Muscle layer of duodenum (tissue), 2 donors: ENCODE measurements around the gene PRKAG2.

Experiments used
- H3K27ac ChIP-seq: one replicate; pipeline ENCODE4 v1.7.0; 2013; ENCODE audit warnings: mild to moderate bottlenecking, low read length
- H3K27me3 ChIP-seq: one replicate; pipeline ENCODE4 v1.7.0; 2013; ENCODE audit warnings: low read depth, mild to moderate bottlenecking, control low read depth, low read length
- H3K36me3 ChIP-seq, 2 donors: one replicate each; pipeline ENCODE4 v1.7.0; 2013; ENCODE audit warnings: low read length in 2 of 2, control low read depth in 1 of 2, mild to moderate bottlenecking in 1 of 2; ENCODE audit not compliant: insufficient read depth in 2 of 2, control insufficient read depth in 1 of 2
- H3K4me1 ChIP-seq, 2 donors: one replicate each; pipeline ENCODE4 v1.7.0; 2013; ENCODE audit warnings: low read length in 2 of 2, mild to moderate bottlenecking in 2 of 2, control low read depth in 1 of 2, moderate library complexity in 1 of 2; ENCODE audit not compliant: insufficient read depth in 2 of 2, control insufficient read depth in 1 of 2
- H3K4me3 ChIP-seq, 2 donors: one replicate each; pipeline ENCODE4 v1.7.0; 2013; ENCODE audit warnings: low read length in 2 of 2, low read depth in 1 of 2, mild to moderate bottlenecking in 1 of 2
- H3K9me3 ChIP-seq, 2 donors: one replicate each; pipeline ENCODE4 v1.7.0; 2013; ENCODE audit warnings: low read length in 2 of 2, control low read depth in 1 of 2, mild to moderate bottlenecking in 1 of 2; ENCODE audit not compliant: control insufficient read depth in 1 of 2
- donor health status: healthy.

PRKAG2 gene

DNA sequence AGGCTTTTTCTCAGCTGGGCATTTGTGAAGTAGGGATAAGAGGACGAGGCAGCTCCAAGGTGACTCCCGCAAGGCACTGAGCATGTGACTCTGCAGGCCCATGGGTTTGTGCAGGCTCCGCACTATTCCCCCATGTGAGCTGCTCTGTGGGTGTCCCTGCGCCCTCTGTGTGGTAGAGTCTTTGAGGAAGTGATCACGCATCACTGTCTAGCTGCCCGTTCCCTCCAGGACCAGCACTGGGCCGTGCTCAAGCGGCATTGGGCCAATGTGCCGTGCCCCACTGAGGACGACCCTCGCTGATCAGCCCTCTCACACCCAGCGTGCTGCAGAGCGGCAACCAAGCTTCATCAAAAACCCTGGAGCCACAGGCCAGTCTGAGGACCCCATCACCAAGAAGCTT lies 7.5 kb downstream of the PRKAG2 start:
- Histone ChIP-seq H3K4me3 (peak overlapping the region; percentile 8 to 39), H3K36me3 (no peaks in the 10 kb centered on the region), H3K9me3 (no peaks in the 10 kb centered on the region), H3K4me1 (peaks cover 3 to 16% of the 10 kb centered on the region in 2 donors), H3K27me3 (no peaks in the 10 kb centered on the region), H3K27ac (no peak overlapping the region)

GRCh38 chr7:151869109-151869428 lies 7.8 kb downstream of the PRKAG2 start:
- Histone ChIP-seq H3K4me3 (peak overlapping the region; percentile 8 to 39), H3K4me1 (peaks cover 3 to 16% of the 10 kb centered on the region in 2 donors), H3K27me3 (no peaks in the 10 kb centered on the region), H3K9me3 (no peaks in the 10 kb centered on the region), H3K27ac (peak overlapping the region; percentile 42), H3K36me3 (no peaks in the 10 kb centered on the region)

DNA sequence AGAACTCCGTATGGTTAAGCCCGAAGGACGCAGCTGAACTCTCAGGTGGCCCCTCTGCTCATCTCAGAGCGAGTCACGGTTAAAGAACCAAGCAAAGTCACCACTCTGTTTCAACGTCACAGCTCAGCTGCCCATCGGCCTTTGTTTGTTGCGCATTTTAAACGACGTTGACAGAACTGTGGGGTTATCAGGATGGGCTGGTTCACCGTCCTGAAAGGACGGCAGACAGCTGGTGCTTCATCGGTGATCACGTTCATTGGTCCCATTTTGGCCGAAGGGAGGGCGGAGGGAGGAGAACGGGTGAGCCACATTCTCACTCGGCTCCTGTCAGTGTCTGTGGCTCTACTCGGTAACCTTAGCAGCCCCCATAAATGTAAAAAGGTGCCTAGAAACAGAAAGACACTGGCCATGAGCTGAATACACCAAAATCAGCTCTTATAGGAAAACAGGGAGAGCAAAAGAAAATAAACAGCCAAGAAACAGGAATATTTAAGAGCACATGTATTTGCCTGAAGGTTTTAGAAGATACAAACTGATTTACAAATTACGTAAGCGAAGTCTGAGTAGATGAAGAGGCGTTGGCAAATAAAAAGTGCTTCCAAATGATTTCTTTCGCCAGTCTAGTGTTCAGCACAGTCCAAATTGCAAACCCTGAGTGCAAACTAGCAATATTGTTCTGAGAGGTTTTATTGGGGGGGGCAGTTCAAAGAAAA lies 8.4 kb downstream of the PRKAG2 start:
- Histone ChIP-seq H3K9me3 (no peaks in the 10 kb centered on the region), H3K27ac (peak overlapping the region; percentile 42), H3K27me3 (no peaks in the 10 kb centered on the region), H3K4me3 (peak overlapping the region; percentile 8 to 39), H3K4me1 (peaks cover 3 to 16% of the 10 kb centered on the region in 2 donors), H3K36me3 (no peaks in the 10 kb centered on the region)

GRCh38 chr7:151867912-151868311 lies 9.0 kb downstream of the PRKAG2 start:
- Histone ChIP-seq H3K27ac (no peak overlapping the region), H3K4me3 (no peak overlapping the region), H3K36me3 (no peaks in the 10 kb centered on the region), H3K4me1 (peaks cover 3 to 16% of the 10 kb centered on the region in 2 donors), H3K9me3 (no peaks in the 10 kb centered on the region), H3K27me3 (no peaks in the 10 kb centered on the region)

- Histone ChIP-seq H3K9me3 (no peaks in the 10 kb centered on the region), H3K4me1 (peaks cover 3 to 16% of the 10 kb centered on the region in 2 donors), H3K27ac (no peak overlapping the region), H3K27me3 (no peaks in the 10 kb centered on the region), H3K4me3 (no peak overlapping the region), H3K36me3 (no peaks in the 10 kb centered on the region)
Observed at GRCh38 chr7:151866761-151867655, 9.9 kb downstream of the PRKAG2 start.

DNA sequence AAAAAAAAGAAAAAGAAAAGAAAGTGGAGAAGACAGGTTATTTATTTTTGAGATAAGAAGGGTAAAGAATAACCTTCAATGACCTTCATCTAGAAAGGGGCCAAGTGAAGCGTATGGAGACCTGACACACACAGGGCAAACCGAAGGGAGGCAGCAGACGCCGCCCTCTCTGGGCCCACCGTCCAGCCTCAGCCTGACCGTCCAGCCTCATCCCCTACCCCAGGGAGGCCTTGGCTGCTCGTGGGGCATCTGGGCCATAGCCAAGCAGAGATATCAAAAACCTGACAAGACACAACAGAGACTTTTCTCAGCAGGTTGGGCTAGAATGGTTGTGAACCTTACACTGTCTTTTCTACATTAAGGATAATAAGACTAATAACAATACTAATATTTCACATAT lies 10.9 kb downstream of the PRKAG2 start:
- Histone ChIP-seq H3K27me3 (no peaks in the 10 kb centered on the region), H3K4me1 (peaks cover 3 to 10% of the 10 kb centered on the region in 2 donors), H3K36me3 (no peaks in the 10 kb centered on the region), H3K4me3 (no peak overlapping the region), H3K27ac (no peak overlapping the region), H3K9me3 (no peaks in the 10 kb centered on the region)

DNA sequence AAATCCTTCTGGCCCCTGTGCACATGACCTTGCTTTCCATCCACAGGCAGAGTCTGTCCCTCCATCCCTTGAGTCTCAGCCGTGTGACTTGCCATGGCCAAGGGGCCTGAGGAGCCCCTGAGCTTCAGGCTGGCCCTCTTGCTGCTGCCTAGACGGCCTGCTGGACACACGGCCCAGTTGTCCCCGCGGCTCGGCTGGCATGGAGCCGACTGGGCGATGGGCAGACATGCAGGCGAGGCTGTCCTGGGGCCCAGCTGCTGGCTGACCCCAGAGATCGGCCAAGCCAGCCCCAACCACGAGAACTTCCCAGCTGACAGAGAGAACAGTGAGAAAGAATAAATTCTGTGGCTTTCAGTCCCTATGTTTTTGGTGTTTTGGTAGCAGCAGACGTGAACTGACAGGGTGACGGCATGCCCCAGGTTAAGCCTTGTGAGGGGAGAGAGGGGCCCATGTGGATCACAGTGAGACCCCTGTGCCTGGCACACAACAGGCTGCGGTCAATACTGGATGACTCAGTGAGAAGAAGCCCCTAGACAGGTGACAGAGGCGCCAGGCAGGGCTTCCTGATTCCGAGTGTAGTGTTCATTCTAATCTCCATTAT lies 11.7 kb downstream of the PRKAG2 start:
- H3K9me3 ChIP-seq, result no peaks in the 10 kb centered on the region
- H3K4me1 ChIP-seq, result peaks cover 3 to 10% of the 10 kb centered on the region in 2 donors

DNA sequence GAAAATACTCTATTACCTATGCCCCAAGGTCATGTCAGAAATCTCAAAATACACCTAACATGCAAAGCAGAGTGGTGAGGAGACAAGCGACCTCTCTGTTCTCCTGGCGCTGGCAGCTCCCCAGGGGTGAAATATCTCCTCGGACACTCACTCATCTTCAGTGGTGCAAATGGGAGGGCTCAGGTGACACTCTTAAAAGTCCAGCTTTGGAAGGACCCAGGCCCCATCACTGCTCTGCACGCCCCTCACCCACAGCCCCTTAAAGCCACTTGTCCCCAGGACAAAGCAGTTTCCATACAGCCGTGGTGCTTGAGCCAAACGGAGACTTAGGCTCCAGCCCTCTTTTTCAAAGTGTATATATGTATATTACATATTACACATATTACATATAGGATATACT lies 12.4 kb downstream of the PRKAG2 start:
- Histone ChIP-seq H3K36me3 (no peaks in the 10 kb centered on the region), H3K4me1 (peaks cover 3 to 8% of the 10 kb centered on the region in 2 donors), H3K27me3 (no peaks in the 10 kb centered on the region), H3K4me3 (no peak overlapping the region), H3K27ac (no peak overlapping the region), H3K9me3 (no peaks in the 10 kb centered on the region)

More for the DNA sequence above, 11.7 kb downstream of the PRKAG2 start:
- H3K4me3 ChIP-seq, result no peak overlapping the region
- H3K27ac ChIP-seq, result no peak overlapping the region
- no peaks in the 10 kb centered on the region for H3K27me3 ChIP-seq
- no peaks in the 10 kb centered on the region for H3K36me3 ChIP-seq

DNA sequence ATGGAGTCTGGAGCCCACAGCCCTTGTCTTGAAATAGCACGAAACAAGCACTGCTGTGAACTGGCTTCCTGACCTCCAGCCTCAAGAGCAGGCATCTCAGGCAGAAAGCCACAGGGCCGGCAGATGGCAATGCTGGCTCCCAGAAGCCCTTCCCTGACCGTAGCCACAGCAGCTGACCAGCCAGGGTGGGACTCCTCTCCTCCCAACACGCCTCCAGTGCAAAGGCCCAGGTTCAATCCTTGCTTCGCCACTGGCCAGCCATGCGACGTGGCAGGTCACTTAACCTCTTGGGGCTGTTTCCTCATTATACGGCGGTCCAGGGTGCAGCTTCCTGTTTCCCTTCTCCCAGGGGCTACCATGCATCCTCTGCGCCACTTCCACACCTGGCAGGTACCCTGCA lies 12.8 kb downstream of the PRKAG2 start:
- Histone ChIP-seq H3K4me3 (no peak overlapping the region), H3K36me3 (peaks cover 0 to 2% of the 10 kb centered on the region in 2 donors), H3K9me3 (no peaks in the 10 kb centered on the region), H3K4me1 (peaks cover 0 to 4% of the 10 kb centered on the region in 2 donors), H3K27me3 (no peaks in the 10 kb centered on the region), H3K27ac (no peak overlapping the region)

- Histone ChIP-seq H3K27ac (no peak overlapping the region), H3K4me1 (no peaks in the 10 kb centered on the region), H3K9me3 (no peaks in the 10 kb centered on the region), H3K4me3 (no peak overlapping the region), H3K27me3 (no peaks in the 10 kb centered on the region), H3K36me3 (peaks cover 0 to 6% of the 10 kb centered on the region in 2 donors)
Observed at GRCh38 chr7:151863386-151864079, 13.4 kb downstream of the PRKAG2 start.
